ENCODE results near the gene DAAM2.

DAAM2 gene

GRCh38 chr6:39929039-39929732 is 137.0 kb downstream of the DAAM2 start:
- no peak for TF ChIP-seq GATA2 (IDR thresholded peaks at IDR 0.05; ENCODE audit: low read depth, low read length)
- TF ChIP-seq GATA3 (IDR thresholded peaks at IDR 0.05; ENCODE audit: low read depth, low read length) = no peak

GRCh38 chr6:39929733-39930461 is 137.7 kb downstream of the DAAM2 start:
- TF ChIP-seq GATA2 (IDR thresholded peaks at IDR 0.05; ENCODE audit: low read depth, low read length) (no peak), GATA3 (IDR thresholded peaks at IDR 0.05; ENCODE audit: low read depth, low read length) (no peak)

- no peak for TF ChIP-seq GATA3 (IDR thresholded peaks at IDR 0.05; ENCODE audit: low read depth, low read length)
- no peak for TF ChIP-seq GATA2 (IDR thresholded peaks at IDR 0.05; ENCODE audit: low read depth, low read length)
These were observed 138.4 kb downstream of the DAAM2 start for GRCh38 chr6:39930540-39930939.

- TF ChIP-seq GATA2 (IDR thresholded peaks at IDR 0.05; ENCODE audit: low read depth, low read length) (no peak), GATA3 (IDR thresholded peaks at IDR 0.05; ENCODE audit: low read depth, low read length) (no peak)
These were observed 139.4 kb downstream of the DAAM2 start for GRCh38 chr6:39931607-39932006.

GRCh38 chr6:39932386-39932910 is 140.3 kb downstream of the DAAM2 start:
- no peak for TF ChIP-seq GATA3 (IDR thresholded peaks at IDR 0.05; ENCODE audit: low read depth, low read length)
- TF ChIP-seq GATA2 (IDR thresholded peaks at IDR 0.05; ENCODE audit: low read depth, low read length) = no peak

- TF ChIP-seq GATA2 (IDR thresholded peaks at IDR 0.05; ENCODE audit: low read depth, low read length) = no peak
- no peak for TF ChIP-seq GATA3 (IDR thresholded peaks at IDR 0.05; ENCODE audit: low read depth, low read length)
These were observed 141.5 kb downstream of the DAAM2 start for GRCh38 chr6:39933669-39934130.

- TF ChIP-seq GATA3 (IDR thresholded peaks at IDR 0.05; ENCODE audit: low read depth, low read length) (no peak), GATA2 (IDR thresholded peaks at IDR 0.05; ENCODE audit: low read depth, low read length) (no peak)
These were observed 142.1 kb downstream of the DAAM2 start, which contains the start of gene MOCS1 for GRCh38 chr6:39934131-39934757. MOCS1 (minus strand) TSS chr6:39934462; CDS start chr6:39934417, 45 bp downstream.

GRCh38 chr6:39935241-39935640 is 143.1 kb downstream of the DAAM2 start:
- no peak for TF ChIP-seq GATA3 (IDR thresholded peaks at IDR 0.05; ENCODE audit: low read depth, low read length)
- no peak for TF ChIP-seq GATA2 (IDR thresholded peaks at IDR 0.05; ENCODE audit: low read depth, low read length)

GRCh38 chr6:39936857-39937256 is 144.7 kb downstream of the DAAM2 start:
- no peak for TF ChIP-seq GATA2 (IDR thresholded peaks at IDR 0.05; ENCODE audit: low read depth, low read length)
- no peak for TF ChIP-seq GATA3 (IDR thresholded peaks at IDR 0.05; ENCODE audit: low read depth, low read length)

GRCh38 chr6:39937686-39938333 is 145.6 kb downstream of the DAAM2 start:
- TF ChIP-seq GATA2 (IDR thresholded peaks at IDR 0.05; ENCODE audit: low read depth, low read length) (no peak), GATA3 (IDR thresholded peaks at IDR 0.05; ENCODE audit: low read depth, low read length) (no peak)

- no peak for TF ChIP-seq GATA2 (IDR thresholded peaks at IDR 0.05; ENCODE audit: low read depth, low read length)
- no peak for TF ChIP-seq GATA3 (IDR thresholded peaks at IDR 0.05; ENCODE audit: low read depth, low read length)
These were observed 146.8 kb downstream of the DAAM2 start for GRCh38 chr6:39938773-39939654.

- TF ChIP-seq GATA3 (IDR thresholded peaks at IDR 0.05; ENCODE audit: low read depth, low read length) = no peak
These were observed 149.0 kb downstream of the DAAM2 start for GRCh38 chr6:39941138-39941537.

- TF ChIP-seq GATA2 (IDR thresholded peaks at IDR 0.05; ENCODE audit: low read depth, low read length) = no peak
These were observed 149.6 kb downstream of the DAAM2 start for GRCh38 chr6:39941820-39942219.

All from SH-SY5Y (cell line).